HS-5 (cell line): Measurements from ENCODE around the gene KPTN.

ENCODE experiments used
- DNase-seq: peaks from one replicate; pipeline ENCODE4 v3.0.0-alpha.2; 2012; ENCODE audit warnings: low read depth

Gene KPTN

GRCh38 chr19:47434088-47434487, 49.9 kb downstream of the KPTN start:
- DNase-seq, result no peak

GRCh38 chr19:47433121-47433520, 50.9 kb downstream of the KPTN start:
- DNase-seq, result no peak

GRCh38 chr19:47432499-47432898, 51.5 kb downstream of the KPTN start:
- no peak for DNase-seq

GRCh38 chr19:47432091-47432490, 51.9 kb downstream of the KPTN start:
- DNase-seq, result no peak

GRCh38 chr19:47430041-47430802, 53.8 kb downstream of the KPTN start:
- DNase-seq, result no peak

GRCh38 chr19:47429140-47429793, 54.8 kb downstream of the KPTN start:
- DNase-seq, result no peak

GRCh38 chr19:47428177-47428894, 55.7 kb downstream of the KPTN start:
- peak; percentile 99 for DNase-seq

GRCh38 chr19:47427241-47428176, 56.5 kb downstream of the KPTN start:
- DNase-seq, result no peak
